Measurements from ENCODE around the gene B3GNT2.
"Not testable (repeated sequence)": the region's sequence is repeated elsewhere in the genome, so short reads cannot be mapped to it uniquely, and the experiment has no call there.

Gene B3GNT2

GRCh38 chr2:62234755-62235655 is 39.1 kb downstream of the B3GNT2 start:
- DNase-seq (ENCODE audit: low read depth, low spot score), result no peak

GRCh38 chr2:62236499-62236898 is 40.6 kb downstream of the B3GNT2 start:
- no peak for DNase-seq (ENCODE audit: low read depth, low spot score)

DNA sequence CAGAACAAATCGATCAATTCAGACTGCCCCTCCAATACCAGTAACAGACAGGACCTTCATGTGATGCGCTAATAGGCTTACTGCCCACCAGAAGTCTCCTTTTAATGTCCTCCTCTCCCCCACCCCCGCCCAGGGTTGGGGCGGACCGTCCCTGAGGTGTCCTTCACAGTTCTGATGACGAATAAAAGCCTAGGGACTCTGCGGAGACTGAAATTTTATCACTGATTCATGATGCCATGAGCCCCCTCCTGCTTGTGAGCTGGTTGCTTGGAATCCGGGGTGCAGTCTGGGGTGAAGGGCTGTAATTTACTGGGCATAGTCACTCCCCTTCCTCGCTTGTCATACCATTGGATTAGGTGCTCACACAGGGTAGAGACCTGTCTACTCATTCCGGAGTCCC is 42.3 kb downstream of the B3GNT2 start:
- DNase-seq (ENCODE audit: low read depth, low spot score), result no peak

- DNase-seq (ENCODE audit: low read depth, low spot score), result no peak
Measured at GRCh38 chr2:62240546-62240945, 44.6 kb downstream of the B3GNT2 start.

DNA sequence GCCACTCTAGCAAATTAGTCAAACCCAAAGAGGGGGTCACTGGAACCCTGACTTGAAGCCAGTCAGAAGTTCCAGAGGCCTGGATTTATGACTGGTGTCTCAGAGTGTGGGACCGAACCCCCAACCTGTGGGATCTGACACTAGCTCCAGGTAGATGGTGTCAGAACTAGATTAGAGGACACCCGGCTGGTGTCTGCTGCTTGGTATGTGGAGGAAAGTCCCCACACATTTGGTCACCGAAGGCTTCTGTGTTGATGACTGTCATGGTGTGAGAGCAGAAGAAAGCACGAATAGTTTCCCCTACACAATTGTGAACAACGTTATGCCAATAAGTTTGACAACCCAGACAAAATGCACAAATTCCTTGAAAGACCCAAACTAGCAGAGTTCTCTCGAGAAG is 48.1 kb downstream of the B3GNT2 start:
- no peak for DNase-seq (ENCODE audit: low read depth, low spot score)

DNA sequence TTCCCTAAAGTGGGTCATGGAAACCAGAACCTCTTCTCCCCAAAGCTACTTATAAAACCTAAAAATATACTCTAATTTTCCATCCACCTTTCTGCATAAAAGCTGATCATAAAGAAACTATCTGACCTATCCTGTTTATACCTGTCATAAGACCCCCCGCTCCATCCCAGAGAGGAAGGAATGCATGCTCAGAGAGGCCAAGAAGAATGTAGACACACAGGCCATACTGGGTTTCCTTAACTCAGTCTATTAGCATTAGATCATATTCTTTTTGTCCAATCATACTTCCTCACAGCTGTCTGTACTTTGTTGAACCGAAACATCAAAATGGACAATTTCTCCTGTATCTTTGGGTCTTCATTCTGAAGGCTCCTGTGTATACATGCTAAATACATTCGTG is 52.3 kb downstream of the B3GNT2 start:
- no peak for DNase-seq (ENCODE audit: low read depth, low spot score)

DNA sequence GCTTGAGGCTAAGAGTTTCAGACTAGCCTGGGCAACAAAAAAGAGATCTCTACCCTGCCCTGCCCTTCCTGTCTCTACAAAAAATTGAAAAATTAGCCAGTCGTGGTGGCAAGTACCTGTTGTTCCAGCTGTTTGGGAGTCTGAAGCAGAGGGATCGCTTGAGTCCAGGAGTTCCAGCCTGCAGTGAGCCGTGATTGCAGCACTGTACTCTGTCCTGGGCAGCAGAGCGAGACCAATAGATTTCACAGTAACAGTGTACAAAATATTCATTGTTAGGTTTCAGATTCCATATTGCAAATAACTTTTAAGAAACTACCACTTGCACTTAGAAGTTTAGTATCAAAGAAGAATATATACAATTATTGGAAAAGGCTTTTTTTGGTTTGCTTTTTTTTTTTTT is 54.3 kb downstream of the B3GNT2 start:
- no peak for DNase-seq (ENCODE audit: low read depth, low spot score)

GRCh38 chr2:62254424-62255266 is 58.7 kb downstream of the B3GNT2 start:
- no peak for DNase-seq (ENCODE audit: low read depth, low spot score)

DNA sequence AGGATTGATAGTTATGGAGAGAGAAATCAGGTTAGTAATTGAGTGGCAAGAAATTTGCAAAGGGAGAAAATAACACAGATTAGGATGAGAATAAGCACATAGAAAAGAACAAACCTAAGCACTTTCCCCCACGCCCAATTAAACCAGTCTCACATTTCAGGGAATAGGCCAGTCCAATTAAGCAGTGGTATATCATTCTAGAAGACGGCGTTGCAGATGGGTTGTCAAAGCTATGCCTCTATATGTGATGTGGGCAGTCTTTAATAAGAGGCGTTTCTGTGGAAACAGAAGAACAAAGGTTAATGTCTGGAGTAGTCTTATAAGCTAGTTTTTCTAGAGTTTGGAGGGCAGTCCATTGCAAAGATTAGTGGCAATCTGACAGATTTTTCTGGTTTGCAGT is 61.6 kb downstream of the B3GNT2 start:
- DNase-seq (ENCODE audit: low read depth, low spot score), result no peak

- no peak for DNase-seq (ENCODE audit: low read depth, low spot score)
Measured at GRCh38 chr2:62263076-62263715, 67.3 kb downstream of the B3GNT2 start.

DNA sequence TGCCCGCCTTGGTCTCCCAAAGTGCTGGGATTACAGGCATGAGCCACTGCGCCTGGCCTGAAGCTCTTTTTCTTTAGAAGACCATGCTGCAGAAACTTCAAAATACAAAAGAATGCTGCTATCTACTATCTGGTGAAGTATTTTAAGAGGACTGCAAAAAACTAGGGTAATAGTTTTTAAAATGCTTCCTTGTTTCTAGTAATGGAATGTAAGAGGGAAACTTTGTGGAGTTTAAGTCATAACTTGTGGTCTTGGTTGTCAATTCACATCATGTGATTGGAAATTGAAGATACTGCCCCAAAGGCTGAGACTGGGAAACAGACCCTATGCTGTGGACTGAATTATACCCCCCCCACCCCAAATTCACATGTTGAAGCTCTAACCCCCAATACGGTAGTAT is 68.3 kb downstream of the B3GNT2 start:
- no peak for DNase-seq (ENCODE audit: low read depth, low spot score)

DNA sequence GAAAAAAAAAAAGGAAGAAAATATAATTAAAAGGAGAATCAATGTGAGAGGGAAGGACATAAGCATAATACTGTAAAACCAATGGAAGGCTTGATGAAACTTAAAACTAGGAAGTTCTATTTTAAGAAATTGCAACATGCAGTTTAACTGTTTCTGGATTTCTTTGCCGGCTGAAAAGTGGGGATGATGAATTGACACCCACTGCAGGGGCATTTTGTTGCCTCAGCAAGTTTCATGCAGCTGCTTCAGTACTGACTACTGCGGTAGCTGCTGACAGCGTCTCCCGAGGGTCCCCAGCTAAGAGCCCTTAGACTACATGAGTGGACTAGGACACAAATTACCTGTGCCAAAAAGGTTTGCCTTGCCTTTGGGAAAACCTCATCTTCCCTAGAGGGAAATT is 69.2 kb downstream of the B3GNT2 start:
- no peak for DNase-seq (ENCODE audit: low read depth, low spot score)

DNA sequence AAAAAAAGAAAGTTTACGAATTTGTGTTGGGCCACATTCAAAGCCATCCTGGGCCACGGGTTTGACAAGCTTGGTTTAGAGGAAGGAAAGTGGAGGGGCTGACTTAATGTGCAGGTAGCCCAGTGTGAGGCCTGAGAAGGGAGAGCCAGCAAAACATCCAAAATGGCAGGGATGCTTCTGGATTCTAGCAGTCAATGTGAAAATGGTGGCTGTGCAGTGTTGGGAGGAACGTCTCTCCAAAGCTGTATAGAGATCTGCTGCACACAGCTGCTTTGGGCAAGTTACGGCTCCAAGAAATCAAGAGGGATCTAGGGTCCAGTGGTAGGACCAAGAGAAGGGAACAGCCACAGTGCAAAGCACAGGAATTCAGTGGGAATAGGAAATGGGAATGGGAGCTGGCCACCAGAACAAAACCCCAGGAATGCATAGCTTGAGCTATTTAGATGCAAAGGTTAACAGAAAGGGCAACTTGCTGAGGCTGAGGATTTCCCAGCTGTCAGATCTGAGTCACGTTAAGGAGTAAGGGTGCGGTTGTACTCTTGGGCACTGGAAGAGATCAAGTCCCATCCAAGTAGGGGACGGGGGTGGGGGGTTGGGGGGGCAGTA is 70.6 kb downstream of the B3GNT2 start:
- peak; percentile 11 for DNase-seq (ENCODE audit: low read depth, low spot score)

DNA sequence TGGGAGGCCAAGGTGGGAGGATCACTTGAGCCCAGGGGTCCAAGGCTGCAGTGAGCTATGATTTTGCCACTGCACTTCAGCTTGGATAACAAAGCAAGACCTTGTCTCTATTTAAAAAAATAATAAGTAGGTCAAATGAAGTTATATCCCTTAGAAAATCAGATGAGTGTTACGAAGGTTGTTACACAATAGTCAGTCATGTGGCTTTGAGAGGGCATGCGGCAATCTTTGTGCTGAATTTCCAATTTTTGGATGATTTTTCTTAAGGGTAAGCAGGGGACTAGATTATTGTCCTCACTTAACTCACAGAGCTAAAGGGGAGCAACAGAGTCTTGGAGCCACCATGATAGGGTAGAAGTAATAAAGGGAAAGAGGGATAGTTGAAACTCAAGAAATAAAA is 71.8 kb downstream of the B3GNT2 start:
- DNase-seq (ENCODE audit: low read depth, low spot score), result no peak

DNA sequence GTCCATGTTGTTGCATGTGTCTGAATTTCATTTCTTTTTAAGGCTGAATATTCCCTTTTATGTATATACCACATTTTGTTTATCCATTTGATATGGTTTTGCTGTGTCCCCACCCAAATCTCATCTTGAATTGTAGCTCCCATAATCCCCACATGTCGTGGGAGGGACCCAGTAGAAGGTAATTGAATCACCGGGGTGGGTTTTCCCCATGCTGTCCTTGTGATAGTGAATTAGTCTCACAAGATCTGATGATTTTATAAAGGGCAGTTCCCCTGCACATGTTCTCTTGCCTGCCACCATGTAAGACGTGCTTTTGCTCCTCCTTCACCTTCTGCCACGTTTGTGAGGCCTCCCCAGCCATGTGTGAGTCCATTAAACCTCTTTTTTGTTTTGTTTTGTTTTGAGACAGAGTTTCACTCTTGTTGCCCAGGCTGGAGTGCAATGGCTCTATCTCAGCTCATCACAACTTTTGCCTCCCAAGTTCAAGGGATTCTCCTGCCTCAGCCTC is 72.8 kb downstream of the B3GNT2 start:
- DNase-seq (ENCODE audit: low read depth, low spot score), result not testable (repeated sequence)

- no peak for DNase-seq (ENCODE audit: low read depth, low spot score)
Measured at GRCh38 chr2:62270728-62271127, 74.8 kb downstream of the B3GNT2 start.
